Measurements from ENCODE around the gene PTPN7.

DNA sequence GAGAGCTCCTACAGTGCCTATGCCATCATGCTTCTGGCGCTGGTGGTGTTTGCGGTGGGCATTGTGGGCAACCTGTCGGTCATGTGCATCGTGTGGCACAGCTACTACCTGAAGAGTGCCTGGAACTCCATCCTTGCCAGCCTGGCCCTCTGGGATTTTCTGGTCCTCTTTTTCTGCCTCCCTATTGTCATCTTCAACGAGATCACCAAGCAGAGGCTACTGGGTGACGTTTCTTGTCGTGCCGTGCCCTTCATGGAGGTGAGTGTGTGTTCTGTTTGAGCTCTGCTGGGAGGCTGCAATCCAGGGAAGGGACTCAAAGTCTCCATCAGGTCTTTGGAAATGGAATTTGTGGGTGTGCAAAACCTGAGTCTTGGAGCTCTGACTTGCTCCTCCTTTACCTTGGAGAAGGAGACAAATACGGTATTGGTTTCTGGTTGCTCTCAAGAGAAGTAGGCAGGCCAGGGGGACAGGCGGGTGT, 37.0 kb downstream of the PTPN7 start:
- TF ChIP-seq CTCF (conservative IDR thresholded peaks at IDR 0.05): no peak
- no peak for TF ChIP-seq ZFX (IDR thresholded peaks at IDR 0.05)

Measured in C4-2B (cell line).